Astrocyte (in vitro differentiated cells and primary cell): ENCODE results near the gene ITGAE. TPM values are rescaled to one million over a fixed set of nuclear protein-coding genes. Genes with fewer than 3 reads are reported as not detected.

Source experiments
- DNase-seq: peaks from one replicate; pipeline ENCODE4 v3.0.0-alpha.2; 2010; ENCODE audit warnings: low read depth
- FAIRE-seq: peaks from 2 replicates; lab custom pipeline; 2011; peaks lifted over from hg19 to GRCh38; lab: Jason Lieb, UNC
- H2AFZ ChIP-seq: 2 replicates; pipeline ENCODE4 v1.6.0; 2012; ENCODE audit warnings: low read depth, low read length, inconsistent platforms
- H3K27ac ChIP-seq: 2 replicates; pipeline ENCODE4 v1.5.1; 2011; ENCODE audit warnings: low read depth, low read length, inconsistent platforms
- H3K27me3 ChIP-seq: 2 replicates; pipeline ENCODE4 v1.6.0; 2011; ENCODE audit warnings: low read length, inconsistent platforms; ENCODE audit not compliant: insufficient read depth
- H3K36me3 ChIP-seq: 2 replicates; pipeline ENCODE4 v1.5.1; 2011; ENCODE audit warnings: low read length, inconsistent platforms; ENCODE audit not compliant: insufficient read depth
- H3K4me1 ChIP-seq: 2 replicates; pipeline ENCODE4 v1.5.1; 2011; ENCODE audit warnings: low read length, inconsistent platforms; ENCODE audit not compliant: insufficient read depth
- H3K4me2 ChIP-seq: 2 replicates; pipeline ENCODE4 v1.6.0; 2012; ENCODE audit warnings: low read length, inconsistent platforms
- H3K4me3 ChIP-seq: 2 replicates; pipeline ENCODE4 v1.5.1; 2011; ENCODE audit warnings: low read depth, mild to moderate bottlenecking, low read length, inconsistent platforms; ENCODE audit not compliant: insufficient read depth
- H3K79me2 ChIP-seq: 2 replicates; pipeline ENCODE4 v1.6.0; 2012; ENCODE audit warnings: mild to moderate bottlenecking, low read length, inconsistent platforms; ENCODE audit not compliant: insufficient read depth
- H3K9ac ChIP-seq: 2 replicates; pipeline ENCODE4 v1.6.0; 2012; ENCODE audit warnings: mild to moderate bottlenecking, low read length, inconsistent platforms
- H3K9me3 ChIP-seq: 2 replicates; pipeline ENCODE4 v1.5.1; 2012; ENCODE audit warnings: low read depth, mild to moderate bottlenecking, low read length, inconsistent platforms; ENCODE audit not compliant: insufficient read depth
- H4K20me1 ChIP-seq: 2 replicates; pipeline ENCODE4 v1.6.0; 2012; ENCODE audit warnings: low read length, inconsistent platforms; ENCODE audit not compliant: insufficient read depth
- H3K27ac Mint-ChIP-seq: one replicate; pipeline ENCODE4 v1.8.0; 2021; ENCODE audit warnings: mild to moderate bottlenecking, mixed read lengths; ENCODE audit not compliant: unreplicated experiment
- H3K27me3 Mint-ChIP-seq: one replicate; pipeline ENCODE4 v1.8.0; 2021; ENCODE audit warnings: low read depth, mixed read lengths; ENCODE audit not compliant: unreplicated experiment
- H3K36me3 Mint-ChIP-seq: one replicate; pipeline ENCODE4 v1.8.0; 2021; ENCODE audit warnings: low read depth, mixed read lengths; ENCODE audit not compliant: unreplicated experiment
- H3K4me1 Mint-ChIP-seq: one replicate; pipeline ENCODE4 v1.8.0; 2021; ENCODE audit warnings: low read depth, mixed read lengths; ENCODE audit not compliant: unreplicated experiment
- H3K4me3 Mint-ChIP-seq: one replicate; pipeline ENCODE4 v1.8.0; 2021; ENCODE audit warnings: mild to moderate bottlenecking, moderate library complexity, mixed read lengths; ENCODE audit not compliant: unreplicated experiment
- H3K9me3 Mint-ChIP-seq: one replicate; pipeline ENCODE4 v1.8.0; 2021; ENCODE audit warnings: mild to moderate bottlenecking, mixed read lengths; ENCODE audit not compliant: unreplicated experiment
- CTCF ChIP-seq: IDR thresholded peaks from 2 replicates; pipeline ENCODE4 v1.5.1; 2011; ENCODE audit warnings: low read depth, mild to moderate bottlenecking, inconsistent platforms, low read length, moderate library complexity; ENCODE audit not compliant: insufficient read depth
- EZH2 ChIP-seq: IDR thresholded peaks from 2 replicates; pipeline ENCODE4 v1.6.1; 2012; ENCODE audit warnings: mild to moderate bottlenecking, low read length, inconsistent platforms; ENCODE audit not compliant: insufficient read depth
- total RNA-seq: library from RNA; stranded (reverse); gene quantifications from 2 replicates; pipeline ENCODE4 v1.2.1, GENCODE V29; 2021

Gene ITGAE
- total RNA-seq, 1 donor from 2014 or later, result 30.9 TPM

DNA sequence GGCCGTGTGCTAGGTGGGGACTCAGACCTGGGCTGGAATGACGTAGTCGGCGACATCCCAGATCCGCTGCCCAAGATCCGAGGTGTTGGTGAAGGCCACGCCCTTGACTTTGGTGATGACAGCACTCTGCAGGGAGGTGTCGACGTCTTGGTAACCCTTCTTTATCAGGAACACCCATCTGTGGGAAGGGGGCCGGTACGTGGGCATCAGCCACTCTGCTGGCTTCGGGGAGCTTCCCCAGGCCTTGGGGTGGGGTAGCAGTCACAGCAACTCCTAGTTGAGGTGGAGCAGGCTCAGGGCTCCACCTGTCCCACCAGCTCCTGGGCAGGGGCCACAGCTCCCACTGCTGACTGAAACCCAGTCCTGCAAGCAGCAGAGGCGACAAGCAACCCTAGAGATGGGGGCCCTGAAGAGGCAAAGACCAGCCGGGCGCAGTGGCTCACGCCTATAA is 109.3 kb downstream of the ITGAE start:
- no peaks in the 10 kb centered on the region for H3K36me3 Mint-ChIP-seq
- H4K20me1 ChIP-seq, result no peaks in the 10 kb centered on the region
- no peak overlapping the region for H3K4me2 ChIP-seq

DNA sequence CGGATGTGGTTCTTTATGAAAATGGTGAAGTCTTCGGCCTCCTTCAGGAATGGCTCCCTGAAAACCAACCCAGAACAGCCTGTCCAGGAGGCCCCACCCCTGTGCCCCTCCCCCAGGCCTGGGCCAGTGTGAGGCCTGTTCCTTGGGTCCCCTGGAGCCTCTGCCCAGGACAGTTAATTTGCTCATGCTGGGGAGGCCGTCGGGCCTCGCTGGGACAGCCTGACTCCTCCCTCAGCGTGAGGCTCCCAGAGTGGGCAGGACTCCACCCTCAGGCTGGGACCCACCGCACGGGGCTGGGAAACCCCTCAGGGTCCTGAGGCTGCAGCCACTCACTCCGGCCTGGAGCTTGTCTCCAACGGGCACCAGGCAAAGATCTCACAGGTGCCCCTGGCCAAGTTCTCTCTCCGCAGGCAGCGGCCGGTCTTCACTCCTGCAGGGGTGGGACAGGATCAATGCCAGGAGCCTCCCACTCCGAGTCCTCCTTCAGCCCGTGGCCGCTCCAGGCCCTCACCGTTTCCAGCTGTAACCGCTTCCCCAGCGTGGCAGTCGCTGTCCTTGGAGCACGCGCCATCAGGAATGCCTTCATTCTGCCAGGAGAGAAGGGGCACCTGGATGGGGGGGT is 110.8 kb downstream of the ITGAE start:
- Histone ChIP-seq H3K4me2 (no peak overlapping the region), H3K36me3 (no peaks in the 10 kb centered on the region), H3K9ac (no peak overlapping the region), H2AFZ (no peak overlapping the region), H3K27me3 (peaks cover 7% of the 10 kb centered on the region), H3K79me2 (no peaks in the 10 kb centered on the region), H3K4me3 (no peak overlapping the region), H3K4me1 (peaks cover under 1% of the 10 kb centered on the region), H3K9me3 (no peaks in the 10 kb centered on the region), H3K27ac (no peak overlapping the region), H4K20me1 (no peaks in the 10 kb centered on the region)
- H3K4me3 Mint-ChIP-seq, result no peak overlapping the region
- no peaks in the 10 kb centered on the region for H3K9me3 Mint-ChIP-seq
- FAIRE-seq (no peak), DNase-seq (no peak)
- H3K4me1 Mint-ChIP-seq, result peaks cover 2% of the 10 kb centered on the region
- no peaks in the 10 kb centered on the region for H3K36me3 Mint-ChIP-seq
- H3K27me3 Mint-ChIP-seq, result peaks cover 15% of the 10 kb centered on the region
- no peak overlapping the region for H3K27ac Mint-ChIP-seq
- no peak for TF ChIP-seq EZH2
- no peak for TF ChIP-seq CTCF

More for the DNA sequence above, 109.3 kb downstream of the ITGAE start:
- Histone ChIP-seq H3K9me3 (no peaks in the 10 kb centered on the region), H2AFZ (no peak overlapping the region), H3K9ac (no peak overlapping the region), H3K4me3 (no peak overlapping the region), H3K36me3 (no peaks in the 10 kb centered on the region), H3K79me2 (no peaks in the 10 kb centered on the region), H3K4me1 (peaks cover 7% of the 10 kb centered on the region), H3K27ac (no peak overlapping the region), H3K27me3 (peaks cover 11% of the 10 kb centered on the region)
- no peak for DNase-seq
- FAIRE-seq, result no peak
- H3K9me3 Mint-ChIP-seq, result no peaks in the 10 kb centered on the region
- peaks cover 15% of the 10 kb centered on the region for H3K27me3 Mint-ChIP-seq
- H3K4me1 Mint-ChIP-seq, result peaks cover 2% of the 10 kb centered on the region
- TF ChIP-seq CTCF, result no peak
- H3K4me3 Mint-ChIP-seq, result no peak overlapping the region
- no peak overlapping the region for H3K27ac Mint-ChIP-seq
